Measurements from ENCODE around the gene GLOD5.

Gene GLOD5

GRCh38 chrX:48749182-48749581, 12.4 kb upstream of the GLOD5 start:
- in situ Hi-C loops (cut with MboI; ENCODE audit: low sequenced_read_pairs, unreplicated experiment): no loop called here
- DNase-seq (ENCODE audit: low spot score): no peak
- no peak for TF ChIP-seq CTCF (IDR thresholded peaks at IDR 0.05; ENCODE audit: borderline replicate concordance, control extremely low read depth, extremely low read depth, insufficient read depth, missing control alignments)

GRCh38 chrX:48751343-48751742, 10.2 kb upstream of the GLOD5 start:
- DNase-seq (ENCODE audit: low spot score): no peak
- in situ Hi-C loops (cut with MboI; ENCODE audit: low sequenced_read_pairs, unreplicated experiment): no loop called here
- no peak for TF ChIP-seq CTCF (IDR thresholded peaks at IDR 0.05; ENCODE audit: borderline replicate concordance, control extremely low read depth, extremely low read depth, insufficient read depth, missing control alignments)

- no peak for TF ChIP-seq CTCF (IDR thresholded peaks at IDR 0.05; ENCODE audit: borderline replicate concordance, control extremely low read depth, extremely low read depth, insufficient read depth, missing control alignments)
- in situ Hi-C loops (cut with MboI; ENCODE audit: low sequenced_read_pairs, unreplicated experiment): no loop called here
- no peak for DNase-seq (ENCODE audit: low spot score)
These were observed 9.0 kb upstream of the GLOD5 start for GRCh38 chrX:48752498-48752897.

- no peak for DNase-seq (ENCODE audit: low spot score)
- in situ Hi-C loops (cut with MboI; ENCODE audit: low sequenced_read_pairs, unreplicated experiment): no loop called here
- no peak for TF ChIP-seq CTCF (IDR thresholded peaks at IDR 0.05; ENCODE audit: borderline replicate concordance, control extremely low read depth, extremely low read depth, insufficient read depth, missing control alignments)
These were observed 7.8 kb upstream of the GLOD5 start for GRCh38 chrX:48753708-48754228.

- no peak for TF ChIP-seq CTCF (IDR thresholded peaks at IDR 0.05; ENCODE audit: borderline replicate concordance, control extremely low read depth, extremely low read depth, insufficient read depth, missing control alignments)
- in situ Hi-C loops (cut with MboI; ENCODE audit: low sequenced_read_pairs, unreplicated experiment): no loop called here
- no peak for DNase-seq (ENCODE audit: low spot score)
These were observed 7.3 kb upstream of the GLOD5 start for GRCh38 chrX:48754238-48754637.

- no peak for DNase-seq (ENCODE audit: low spot score)
- TF ChIP-seq CTCF (IDR thresholded peaks at IDR 0.05; ENCODE audit: borderline replicate concordance, control extremely low read depth, extremely low read depth, insufficient read depth, missing control alignments): no peak
- in situ Hi-C loops (cut with MboI; ENCODE audit: low sequenced_read_pairs, unreplicated experiment): no loop called here
These were observed 7.7 kb downstream of the GLOD5 start for GRCh38 chrX:48769230-48769629.

- in situ Hi-C loops (cut with MboI; ENCODE audit: low sequenced_read_pairs, unreplicated experiment): no loop called here
- no peak for TF ChIP-seq CTCF (IDR thresholded peaks at IDR 0.05; ENCODE audit: borderline replicate concordance, control extremely low read depth, extremely low read depth, insufficient read depth, missing control alignments)
These were observed 8.7 kb downstream of the GLOD5 start for GRCh38 chrX:48770296-48770695.

More at GRCh38 chrX:48770296-48770695, 8.7 kb downstream of the GLOD5 start:
- DNase-seq (ENCODE audit: low spot score): no peak

Measured in GM13976 (cell line).